Endodermal cell (in vitro differentiated cells): ENCODE results near the gene RAI14. TPM values are rescaled to one million over a fixed set of nuclear protein-coding genes. Genes with fewer than 3 reads are reported as not detected.

ENCODE experiments used
- DNase-seq: peaks from one replicate; pipeline ENCODE4 v3.0.0-alpha.2; 2017
- H3K27ac ChIP-seq: 2 replicates; pipeline ENCODE4 v1.5.1; 2013; ENCODE audit warnings: mild to moderate bottlenecking, low read depth, low read length, moderate library complexity
- H3K27me3 ChIP-seq: 2 replicates; pipeline ENCODE4 v1.6.1; 2013; ENCODE audit warnings: mild to moderate bottlenecking, low read length, moderate library complexity; ENCODE audit not compliant: insufficient read depth, control insufficient read depth, poor library complexity, severe bottlenecking
- H3K36me3 ChIP-seq: 2 replicates; pipeline ENCODE4 v1.7.0; 2013; ENCODE audit warnings: mild to moderate bottlenecking, low read length, moderate library complexity; ENCODE audit not compliant: control insufficient read depth, insufficient read depth
- H3K4me1 ChIP-seq: one replicate; pipeline ENCODE4 v1.7.0; 2013; ENCODE audit warnings: low read length; ENCODE audit not compliant: control insufficient read depth, insufficient read depth
- H3K4me3 ChIP-seq: 2 replicates; pipeline ENCODE4 v1.5.1; 2013; ENCODE audit warnings: mild to moderate bottlenecking, low read length, moderate library complexity
- H3K9ac ChIP-seq: 2 replicates; pipeline ENCODE4 v1.6.1; 2013; ENCODE audit warnings: mild to moderate bottlenecking, low read length, moderate library complexity; ENCODE audit not compliant: poor library complexity, severe bottlenecking; ENCODE audit errors: extremely low read depth
- H3K9me3 ChIP-seq: 2 replicates; pipeline ENCODE4 v1.6.1; 2013; ENCODE audit warnings: mild to moderate bottlenecking, low read length, moderate library complexity; ENCODE audit not compliant: control insufficient read depth
- H3K27ac Mint-ChIP-seq: 2 replicates; pipeline ENCODE4 v1.8.0; 2020; ENCODE audit warnings: mixed read lengths
- H3K27me3 Mint-ChIP-seq: 2 replicates; pipeline ENCODE4 v1.8.0; 2021; ENCODE audit warnings: mild to moderate bottlenecking, mixed read lengths; ENCODE audit not compliant: insufficient read depth
- H3K36me3 Mint-ChIP-seq: 2 replicates; pipeline ENCODE4 v1.8.0; 2020; ENCODE audit warnings: low read depth, mixed read lengths
- H3K4me1 Mint-ChIP-seq: 2 replicates; pipeline ENCODE4 v1.8.0; 2020; ENCODE audit warnings: mixed read lengths
- H3K4me3 Mint-ChIP-seq: 2 replicates; pipeline ENCODE4 v1.8.0; 2020; ENCODE audit warnings: mild to moderate bottlenecking, moderate library complexity, mixed read lengths
- H3K9me3 Mint-ChIP-seq: 2 replicates; pipeline ENCODE4 v1.8.0; 2020; ENCODE audit warnings: mild to moderate bottlenecking, mixed read lengths
- CTCF ChIP-seq: fragments of 200-600 bp; sonication (generic); conservative IDR thresholded peaks from 2 replicates; pipeline ENCODE4 v1.5.0; 2021; ENCODE audit warnings: antibody characterized with exemption, mild to moderate bottlenecking
- WGBS, 2 experiments: methylation state at CpG; one replicate each; pipeline versions ENCODE4 v1.1.5 to v1.1.7; 2013; ENCODE audit warnings: missing lambda C conversion rate in 2 of 2, mixed read lengths in 1 of 2; ENCODE audit not compliant: insufficient coverage in 1 of 2, insufficient read length in 1 of 2; 5-methylcytosine and 5-hydroxymethylcytosine counted together
- total RNA-seq, 2 donors: library from RNA; stranded (reverse); fragmentation: NEBNext Ultra II Directional in 1 of 2; extraction: Animal tissue kit (Norgen Biotek cat#: 25700) in 1 of 2; gene quantifications; 2 replicates in 1 of 2; 3 replicates in 1 of 2; pipeline ENCODE4 v1.2.1, GENCODE V29; 2021

The RAI14 gene
- total RNA-seq, 2 donors from 2014 or later: 66.6 to 87.5 TPM

GRCh38 chr5:34857894-34858293, 201.8 kb downstream of the RAI14 start:
- DNase-seq: no peak
- no peaks in the 10 kb centered on the region for H3K4me1 Mint-ChIP-seq
- H3K4me3 ChIP-seq: no peak overlapping the region
- H3K9ac ChIP-seq: no peak overlapping the region
- no peak overlapping the region for H3K4me3 Mint-ChIP-seq
- no peak for TF ChIP-seq CTCF
- 75% methylated on average over 1 of the region's 1 CpG; no CpG with 5 or more reads in 1 of the 2 experiments for WGBS, 2 experiments
- no peaks in the 10 kb centered on the region for H3K9me3 Mint-ChIP-seq
- no peaks in the 10 kb centered on the region for H3K4me1 ChIP-seq
- no peak overlapping the region for H3K27ac Mint-ChIP-seq
- no peaks in the 10 kb centered on the region for H3K9me3 ChIP-seq
- no peaks in the 10 kb centered on the region for H3K27me3 ChIP-seq
- H3K27me3 Mint-ChIP-seq: no peaks in the 10 kb centered on the region
- no peaks in the 10 kb centered on the region for H3K36me3 Mint-ChIP-seq
- no peaks in the 10 kb centered on the region for H3K36me3 ChIP-seq
- no peak overlapping the region for H3K27ac ChIP-seq

GRCh38 chr5:34858790-34859189, 202.7 kb downstream of the RAI14 start:
- 54 to 67% methylated on average over 1 to 2 of the region's 2 CpGs for WGBS, 2 experiments
- H3K27me3 Mint-ChIP-seq: no peaks in the 10 kb centered on the region

GRCh38 chr5:34859253-34859652, 203.1 kb downstream of the RAI14 start:
- Histone ChIP-seq H3K9ac (no peak overlapping the region), H3K4me1 (no peaks in the 10 kb centered on the region), H3K27me3 (no peaks in the 10 kb centered on the region), H3K4me3 (no peak overlapping the region), H3K36me3 (no peaks in the 10 kb centered on the region), H3K27ac (no peak overlapping the region), H3K9me3 (no peaks in the 10 kb centered on the region)
- H3K27me3 Mint-ChIP-seq: no peaks in the 10 kb centered on the region
- DNase-seq: no peak
- H3K27ac Mint-ChIP-seq: no peak overlapping the region
- 77 to 89% methylated on average over 4 to 5 of the region's 5 CpGs for WGBS, 2 experiments
- no peak for TF ChIP-seq CTCF
- H3K4me1 Mint-ChIP-seq: peaks cover 7% of the 10 kb centered on the region
- H3K36me3 Mint-ChIP-seq: no peaks in the 10 kb centered on the region
- H3K4me3 Mint-ChIP-seq: no peak overlapping the region
- no peaks in the 10 kb centered on the region for H3K9me3 Mint-ChIP-seq

More at GRCh38 chr5:34858790-34859189, 202.7 kb downstream of the RAI14 start:
- TF ChIP-seq CTCF: no peak
- peaks cover 2% of the 10 kb centered on the region for H3K4me1 Mint-ChIP-seq
- no peaks in the 10 kb centered on the region for H3K36me3 ChIP-seq
- H3K27ac Mint-ChIP-seq: no peak overlapping the region
- H3K9me3 ChIP-seq: no peaks in the 10 kb centered on the region
- H3K4me3 Mint-ChIP-seq: no peak overlapping the region
- no peaks in the 10 kb centered on the region for H3K9me3 Mint-ChIP-seq
- H3K36me3 Mint-ChIP-seq: no peaks in the 10 kb centered on the region
- H3K9ac ChIP-seq: no peak overlapping the region
- H3K4me1 ChIP-seq: no peaks in the 10 kb centered on the region
- H3K27ac ChIP-seq: no peak overlapping the region
- DNase-seq: no peak
- no peak overlapping the region for H3K4me3 ChIP-seq
- H3K27me3 ChIP-seq: no peaks in the 10 kb centered on the region
